Loucy (cell line): Measurements from ENCODE around the gene CRYM.

Experiments used
- CTCF ChIP-seq: fragments of 200-600 bp; sonication (generic); conservative IDR thresholded peaks from 2 replicates; pipeline ENCODE4 v1.5.1; 2014; ENCODE audit warnings: mild to moderate bottlenecking, antibody characterized with exemption, low read length
- EZH2phosphoT487 ChIP-seq: fragments of 200-600 bp; IDR thresholded peaks from 2 replicates; pipeline ENCODE4 v1.6.1; 2018; ENCODE audit warnings: antibody characterized with exemption, mild to moderate bottlenecking, moderate library complexity, borderline replicate concordance

- peak; percentile 48 for TF ChIP-seq CTCF
- no peak for TF ChIP-seq EZH2phosphoT487
These were observed 5.6 kb upstream of the CRYM start for GRCh38 chr16:21283521-21284289.
